ENCODE measurements around the gene CECR2. TPM values are rescaled to one million over a fixed set of nuclear protein-coding genes. Genes with fewer than 3 reads are reported as not detected.

The CECR2 gene
- total and polyA plus RNA-seq, 2 of the 8 experiments (the other 6 are each of a cell fraction or from before 2014, with no cell fraction given): 18.3 to 123 TPM

DNA sequence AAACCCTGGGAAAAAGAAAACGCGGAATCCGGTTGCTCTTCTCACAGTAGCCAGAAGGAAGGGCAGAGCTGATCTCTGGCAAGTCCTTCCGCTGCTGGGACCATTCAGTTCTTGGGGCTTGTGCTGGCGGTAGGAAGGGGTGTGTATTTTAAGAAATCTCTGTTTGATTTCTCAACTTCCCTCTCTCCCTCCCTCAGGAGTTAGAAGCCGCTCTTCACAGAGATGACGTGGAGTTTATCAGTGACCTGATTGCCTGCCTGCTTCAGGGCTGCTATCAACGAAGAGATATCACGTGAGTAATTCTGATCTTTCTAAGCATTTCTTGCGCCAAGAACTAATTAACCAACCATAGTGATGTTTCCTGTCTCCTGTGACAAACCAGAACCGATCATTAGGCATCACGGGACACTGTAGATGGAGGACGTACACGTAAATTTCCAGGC is 108.2 kb downstream of the CECR2 start (continued):
- TF ChIP-seq TAF1 (IDR thresholded peaks at IDR 0.05; ENCODE audit: low read depth, low read length) (no peak), POLR2AphosphoS5 (IDR thresholded peaks at IDR 0.05; ENCODE audit: low read depth, low read length) (no peak), MAFK (IDR thresholded peaks at IDR 0.05; ENCODE audit: low read depth, low read length) (no peak), CTBP2 (IDR thresholded peaks at IDR 0.05; ENCODE audit: borderline replicate concordance, insufficient read depth, insufficient read length, low read length) (no peak), SIRT6 (IDR thresholded peaks at IDR 0.05; ENCODE audit: low read length) (no peak)
